HG03025 (cell line): ENCODE results near the gene TRPV4.

Experiments used
- ATAC-seq: cut with Tn5 transposase; IDR thresholded peaks from one replicate; pipeline ENCODE4 v1.9.1; 2021; ENCODE audit warnings: mild to moderate bottlenecking, moderate library complexity; ENCODE audit not compliant: unreplicated experiment, low FRiP score

The TRPV4 gene

DNA sequence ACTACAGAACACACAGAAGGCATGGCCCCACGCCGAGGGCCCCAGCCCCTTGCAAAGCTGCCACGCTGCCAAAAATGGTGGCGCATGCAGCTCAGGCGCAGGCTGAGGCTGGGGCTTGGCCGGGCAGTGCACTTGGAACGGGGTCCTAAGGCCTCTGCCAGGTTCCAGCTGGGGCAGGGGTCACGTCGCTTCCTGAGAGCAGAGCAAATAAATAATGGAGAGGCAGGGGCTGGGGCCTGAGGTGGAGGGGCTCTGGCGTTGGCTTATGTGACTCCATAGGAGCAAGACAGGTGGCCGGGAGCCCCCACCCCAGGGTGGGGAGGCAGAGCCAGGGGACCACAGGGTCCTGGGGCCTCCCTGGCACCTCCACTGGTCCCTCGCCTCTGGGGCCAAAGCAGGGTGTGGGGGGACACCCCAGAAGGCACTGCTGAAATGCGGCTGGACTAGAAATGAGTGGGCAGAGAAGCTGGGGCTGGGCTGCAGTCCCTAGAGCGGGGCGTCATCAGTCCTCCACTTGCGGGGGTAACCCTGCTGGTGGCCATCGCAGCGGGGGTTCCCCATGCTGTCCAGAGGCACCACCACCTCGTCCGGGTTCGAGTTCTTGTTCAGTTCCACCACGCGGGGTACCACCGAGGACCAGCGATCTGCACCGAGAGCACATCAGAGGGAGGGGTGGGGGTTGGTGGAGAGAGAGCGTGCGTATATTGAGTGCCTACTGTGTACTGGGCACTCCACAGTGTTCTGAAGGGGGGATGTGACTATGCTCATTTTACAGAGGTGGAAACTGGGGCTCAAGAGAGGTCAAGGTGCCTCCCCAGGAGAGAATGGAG, 49.8 kb downstream of the TRPV4 start:
- ATAC-seq, result no peak

DNA sequence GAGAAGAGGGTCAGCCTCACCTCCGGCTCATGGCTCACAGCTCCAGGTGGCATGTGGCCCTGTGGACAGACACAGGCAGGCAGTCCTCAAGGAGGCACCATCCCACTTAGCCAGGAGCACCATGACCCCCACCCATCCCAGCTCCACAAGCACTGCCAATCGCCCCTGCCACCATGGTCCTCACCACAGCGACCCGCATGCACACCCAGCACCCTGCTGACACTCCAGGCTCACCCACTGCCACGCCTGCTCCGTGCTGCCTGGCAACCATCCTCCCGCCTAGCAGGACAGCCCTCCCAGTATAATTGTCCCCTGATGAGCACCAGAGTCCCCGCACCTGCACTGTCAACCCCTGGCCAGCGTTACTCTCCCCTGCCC, 50.9 kb downstream of the TRPV4 start:
- no peak for ATAC-seq

DNA sequence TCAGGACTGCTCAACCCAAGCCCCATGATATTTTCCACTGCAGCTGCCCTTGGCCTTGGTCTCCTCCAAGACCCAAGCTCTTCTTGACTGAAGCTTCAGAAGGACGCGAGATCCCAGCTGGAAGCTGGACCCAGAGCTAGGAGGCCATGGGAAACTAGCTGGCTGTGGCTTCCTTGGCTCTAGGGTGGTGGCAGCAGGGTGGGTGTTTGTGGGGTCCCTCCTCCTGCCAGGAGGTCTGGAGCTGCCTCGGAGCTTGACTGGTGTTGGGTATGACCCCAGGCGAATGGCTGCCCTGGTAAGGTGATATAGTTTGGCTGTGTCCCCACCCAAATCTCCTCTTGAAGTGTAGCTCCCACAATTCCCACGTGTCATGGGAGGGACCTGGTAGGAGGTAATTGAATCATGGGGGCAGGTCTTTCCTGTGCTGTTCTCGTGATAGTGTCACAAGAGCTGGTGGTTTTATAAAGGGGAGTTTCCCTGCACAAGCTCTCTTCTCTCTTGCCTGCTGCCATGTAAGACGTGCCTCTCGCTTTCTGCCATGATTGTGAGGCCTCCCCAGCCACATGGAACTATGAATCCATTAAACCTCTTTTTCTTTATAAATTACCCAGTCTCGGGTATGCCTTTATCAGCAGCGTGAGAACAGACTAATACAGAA, 51.4 kb downstream of the TRPV4 start:
- ATAC-seq, result no peak

DNA sequence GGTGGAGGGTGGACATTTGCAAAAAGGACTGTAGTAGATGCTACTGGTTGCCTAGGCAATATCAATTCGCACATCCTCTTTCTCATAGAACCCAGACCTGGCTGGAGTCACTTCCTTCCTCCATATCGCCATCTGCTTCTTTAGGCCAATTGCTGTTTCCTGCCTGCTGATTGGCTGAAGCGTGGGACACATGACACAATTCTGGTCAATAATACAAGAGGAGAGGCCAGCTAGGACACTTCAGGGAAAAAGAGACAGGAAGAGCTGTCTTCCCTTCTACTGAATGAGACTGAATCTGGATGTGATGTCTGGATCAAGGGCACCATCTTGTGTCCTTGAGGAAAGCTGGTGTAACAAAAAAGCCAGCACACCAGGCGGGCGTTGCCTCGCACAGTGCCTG, 53.8 kb downstream of the TRPV4 start:
- no peak for ATAC-seq

DNA sequence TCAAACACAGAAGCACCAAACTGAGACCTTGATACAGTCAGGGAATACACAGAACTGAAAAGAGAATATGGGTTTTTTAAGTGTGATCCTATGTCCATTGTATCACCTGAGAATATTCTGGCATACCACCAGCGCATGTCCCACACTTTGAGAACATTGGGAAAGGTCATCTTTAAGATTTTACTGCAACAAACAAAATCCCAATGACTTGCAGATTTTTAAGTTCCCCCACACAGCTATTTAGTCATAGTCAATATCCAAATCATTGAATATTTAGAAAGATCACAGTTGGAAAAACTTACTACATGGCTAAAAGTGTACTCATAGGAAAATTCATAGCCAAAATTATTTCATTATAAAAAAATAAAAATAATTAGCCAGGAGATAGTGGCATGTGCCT, 54.5 kb downstream of the TRPV4 start:
- no peak for ATAC-seq

DNA sequence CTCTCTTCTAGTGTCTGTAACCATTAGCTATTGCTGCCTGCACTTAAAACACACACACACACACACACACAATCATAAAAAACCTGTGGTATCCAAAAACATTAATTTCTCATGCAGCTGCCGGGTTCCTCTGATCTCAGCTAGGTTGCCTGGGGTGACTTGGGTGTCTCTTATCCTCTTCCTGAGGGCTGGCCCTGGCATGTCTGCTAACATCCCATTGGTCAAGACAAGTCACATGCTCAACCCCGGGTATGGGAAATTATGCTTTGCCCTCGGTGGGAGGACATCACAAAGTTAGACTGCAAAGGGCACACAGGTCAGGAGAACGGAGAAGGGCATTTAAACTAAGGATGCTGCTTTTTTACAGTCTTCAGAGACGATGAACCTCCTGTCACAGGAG, 55.7 kb downstream of the TRPV4 start:
- no peak for ATAC-seq

DNA sequence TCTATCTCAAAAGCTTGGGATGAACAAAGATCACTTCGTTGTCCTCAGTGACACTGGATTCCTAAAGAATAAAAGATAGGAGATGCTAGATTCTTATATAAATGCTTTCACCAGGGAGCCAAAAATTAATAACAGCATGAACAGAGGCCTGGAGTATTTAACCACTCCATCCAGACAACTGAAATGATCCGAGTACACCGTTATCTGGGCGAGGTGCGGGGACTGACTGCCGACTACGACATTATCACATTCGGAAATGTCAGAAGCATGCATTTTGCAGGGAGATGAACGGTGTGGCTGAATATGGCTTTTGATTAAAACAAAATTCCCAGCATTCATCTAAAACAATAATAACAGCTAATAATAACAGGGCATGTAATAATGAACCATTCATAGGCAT, 56.6 kb downstream of the TRPV4 start:
- no peak for ATAC-seq

DNA sequence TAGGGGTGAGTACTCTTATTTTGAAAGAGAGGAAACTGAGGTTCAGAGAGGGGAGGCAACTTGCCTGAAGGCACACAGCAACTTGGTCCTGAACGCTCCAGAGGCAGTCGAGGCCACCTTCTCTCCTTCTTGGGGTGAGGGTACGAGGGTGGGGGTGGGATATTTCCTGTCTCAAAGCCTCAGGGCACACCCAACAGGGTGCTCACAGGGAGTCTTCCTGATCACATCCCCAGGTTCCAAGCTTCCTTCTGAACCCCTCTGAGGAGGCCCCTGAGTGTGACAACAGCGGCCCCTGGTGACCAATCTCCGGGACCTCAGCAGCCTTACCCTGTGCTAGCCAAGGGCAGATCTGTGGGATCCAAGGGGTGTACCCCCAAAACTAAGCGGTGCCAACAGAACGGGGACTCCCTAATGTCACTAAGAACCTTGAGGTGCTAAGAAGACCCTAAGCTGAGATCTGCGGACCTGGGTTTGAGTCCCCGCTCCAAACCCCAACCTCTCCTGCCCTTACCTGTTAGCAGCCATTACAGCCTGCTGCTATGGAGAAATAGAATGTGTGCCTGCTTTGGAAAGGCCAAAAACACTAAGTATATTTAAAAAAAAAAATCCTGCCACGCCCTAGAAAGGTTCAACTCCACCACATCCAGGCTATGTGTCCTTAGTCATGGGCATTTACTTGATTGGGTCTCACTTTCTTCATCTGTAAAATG, 57.9 kb downstream of the TRPV4 start:
- no peak for ATAC-seq

DNA sequence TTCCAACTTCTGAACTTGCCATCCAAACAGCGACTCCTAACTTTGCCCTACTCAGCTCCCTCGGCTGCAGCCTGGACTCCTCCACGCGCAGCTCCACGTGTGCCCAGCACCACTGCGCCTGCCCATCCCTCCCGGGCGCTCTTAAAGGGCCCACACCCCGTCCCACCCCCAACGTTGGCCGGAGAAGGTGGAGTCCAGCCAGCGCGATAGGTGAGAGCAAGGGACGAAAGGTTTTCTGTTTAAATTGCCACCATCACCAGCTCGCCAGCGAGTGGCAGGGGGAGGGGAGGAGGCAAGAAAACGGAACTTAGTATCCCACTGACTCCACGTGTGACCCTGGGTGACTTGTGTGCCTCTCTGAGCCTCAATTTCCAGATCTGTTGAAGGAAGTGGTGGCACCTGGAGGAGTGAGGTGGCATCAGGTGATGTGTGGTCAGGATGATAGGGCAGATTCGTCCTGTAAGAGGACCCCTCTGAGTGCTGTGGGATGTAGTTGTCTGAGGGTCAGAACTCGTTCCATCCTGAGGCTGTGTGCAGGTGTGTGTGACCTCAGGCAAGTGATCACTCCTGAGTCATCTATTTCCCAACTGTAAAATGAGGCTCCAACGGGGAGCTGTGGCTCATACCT, 59.7 kb downstream of the TRPV4 start:
- no peak for ATAC-seq

DNA sequence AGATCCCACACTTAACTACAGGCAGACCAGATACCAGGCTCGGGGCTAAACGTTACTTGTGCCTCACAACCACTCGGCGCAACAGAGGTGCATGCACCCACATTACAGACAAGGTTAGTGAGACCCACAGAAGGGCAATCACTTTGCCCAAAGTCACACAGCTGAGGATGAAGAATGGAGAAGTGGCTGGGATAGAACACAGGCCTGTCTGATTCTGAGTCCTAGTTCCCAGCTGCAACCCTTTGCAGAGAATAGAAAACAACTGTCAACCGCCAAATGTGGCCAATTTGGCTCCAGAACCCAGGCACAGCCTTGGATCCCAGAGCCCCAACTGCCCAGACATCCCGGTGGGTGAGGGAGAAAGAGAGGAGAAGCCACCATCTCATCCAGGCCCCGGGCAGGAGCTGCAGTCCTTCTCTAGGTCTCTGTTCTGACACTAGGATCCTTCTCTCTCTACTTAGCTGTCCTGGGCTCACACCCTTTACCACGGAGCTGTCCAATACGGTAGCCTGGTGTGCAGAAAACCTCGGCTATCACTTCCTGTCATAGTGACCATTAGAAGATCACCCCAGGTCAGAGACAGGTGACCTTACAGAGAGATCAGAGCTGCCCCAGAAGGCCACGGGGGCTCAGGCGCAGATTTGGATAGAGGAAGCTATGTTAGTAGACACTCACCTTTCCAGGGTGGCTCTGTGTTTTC, 60.4 kb downstream of the TRPV4 start:
- ATAC-seq, result no peak

DNA sequence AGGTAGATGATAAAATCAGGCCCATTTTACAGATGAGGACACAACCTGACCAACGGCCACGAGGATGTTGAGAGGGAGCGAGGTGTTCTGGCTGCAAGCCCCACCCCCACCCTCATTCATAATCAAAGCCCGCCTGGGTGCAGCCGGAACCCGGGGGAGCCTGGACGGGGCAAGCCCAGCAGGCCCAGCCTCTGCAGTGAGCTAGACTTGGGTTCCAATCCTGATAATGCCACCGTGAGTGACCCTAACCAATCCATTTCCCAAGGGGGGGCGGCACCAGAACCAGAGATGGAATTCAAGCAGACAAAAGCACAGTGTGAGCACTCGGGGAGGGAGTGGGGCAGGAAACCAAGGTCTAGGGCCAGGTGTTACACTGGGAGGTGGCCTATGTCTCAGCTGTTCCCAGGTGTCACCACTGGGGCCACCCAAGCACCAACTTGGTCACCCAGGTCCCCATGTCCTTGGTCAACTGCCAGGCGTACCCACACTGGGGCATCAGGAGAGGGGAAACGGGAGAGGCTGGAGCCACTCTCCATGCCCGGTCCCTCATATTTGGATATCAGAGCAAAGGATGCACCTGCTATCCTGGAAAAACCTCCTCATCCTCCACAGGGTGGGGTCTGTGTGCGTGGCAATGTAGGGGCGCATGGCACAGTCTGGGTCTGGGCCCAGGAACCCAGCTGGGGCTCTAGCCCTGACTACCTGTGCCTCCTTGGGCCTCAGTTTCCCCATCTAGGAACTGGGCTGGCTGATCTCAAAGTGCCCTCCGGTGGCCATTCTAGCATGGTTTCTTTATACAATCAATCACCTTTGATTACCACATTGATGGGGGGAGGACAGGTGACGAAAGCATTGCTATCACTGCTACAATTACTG, 61.2 kb downstream of the TRPV4 start:
- ATAC-seq, result no peak

DNA sequence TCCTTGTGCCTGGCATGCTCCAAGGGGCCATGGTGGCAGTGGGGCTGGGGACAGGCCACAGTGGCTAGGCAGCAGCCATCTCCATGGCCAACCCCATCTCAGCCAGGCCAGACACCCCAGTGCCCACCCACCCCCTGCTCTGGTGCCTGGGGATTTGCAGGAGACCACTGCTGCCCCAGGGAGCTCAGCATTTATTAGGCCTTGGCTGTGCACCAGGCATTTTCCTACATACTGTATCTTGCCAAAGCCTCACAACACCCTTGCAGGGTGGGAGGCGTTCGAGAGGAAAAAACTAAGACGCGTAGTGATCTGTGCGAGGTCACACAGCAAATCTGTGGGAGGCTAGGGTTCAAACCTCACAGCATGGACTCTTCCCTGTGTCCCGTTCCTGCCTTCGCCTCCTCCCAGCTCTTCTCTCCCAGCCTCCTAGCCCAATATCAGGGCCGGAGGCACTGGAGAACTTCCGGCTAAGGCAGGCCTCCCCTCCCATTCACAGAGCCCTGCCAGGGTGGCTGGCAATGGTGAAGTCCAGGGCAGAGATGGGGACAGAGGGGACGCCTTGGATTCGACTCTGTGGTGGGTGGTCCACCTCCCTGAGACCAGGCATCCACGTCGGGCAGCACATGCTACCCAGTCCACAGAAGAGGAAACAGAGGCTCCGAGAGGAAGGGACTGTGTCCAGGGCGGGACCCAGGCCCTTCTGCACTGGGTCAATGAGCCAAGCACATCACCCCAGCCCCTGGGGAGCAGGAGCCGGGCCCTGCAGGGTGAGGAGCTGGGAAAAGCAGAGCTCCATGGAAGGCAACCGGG, 62.1 kb downstream of the TRPV4 start:
- ATAC-seq, result no peak

DNA sequence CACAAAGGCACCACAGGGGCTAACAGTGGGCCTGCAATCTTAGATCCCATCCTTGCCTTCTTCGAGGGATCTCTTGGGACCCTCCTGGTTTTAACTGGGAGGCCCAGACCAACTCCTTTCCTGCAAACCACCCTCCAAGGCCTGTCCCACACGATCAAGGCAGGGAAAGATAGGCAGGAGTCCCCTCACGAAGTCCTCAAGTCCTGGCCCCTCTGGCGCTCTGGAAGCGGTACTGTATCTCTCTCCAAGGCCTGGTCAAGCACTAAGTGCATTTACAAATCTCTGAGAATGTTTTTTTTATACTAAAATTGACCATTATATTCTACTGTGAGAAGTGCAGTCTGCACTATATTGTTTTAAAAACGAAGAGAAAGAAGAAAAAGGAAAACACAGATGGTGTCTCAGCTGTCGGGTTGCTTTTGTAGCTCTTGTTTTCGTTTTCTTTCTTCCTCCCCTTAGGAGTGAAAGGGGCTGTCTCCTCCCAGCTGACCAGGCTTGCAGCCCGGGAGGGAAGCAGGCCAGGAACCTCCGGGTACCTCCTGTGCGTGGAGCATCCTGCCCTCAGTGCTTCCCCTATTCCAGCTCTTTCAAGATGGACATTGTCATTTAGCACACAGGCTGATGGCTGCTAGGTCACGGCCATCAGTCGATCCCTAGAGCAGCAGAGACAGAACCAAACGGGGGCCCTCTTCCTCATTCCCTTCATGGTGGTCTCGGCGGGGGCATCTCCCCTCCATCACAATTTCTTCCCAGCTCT, 62.9 kb downstream of the TRPV4 start:
- ATAC-seq, result no peak

DNA sequence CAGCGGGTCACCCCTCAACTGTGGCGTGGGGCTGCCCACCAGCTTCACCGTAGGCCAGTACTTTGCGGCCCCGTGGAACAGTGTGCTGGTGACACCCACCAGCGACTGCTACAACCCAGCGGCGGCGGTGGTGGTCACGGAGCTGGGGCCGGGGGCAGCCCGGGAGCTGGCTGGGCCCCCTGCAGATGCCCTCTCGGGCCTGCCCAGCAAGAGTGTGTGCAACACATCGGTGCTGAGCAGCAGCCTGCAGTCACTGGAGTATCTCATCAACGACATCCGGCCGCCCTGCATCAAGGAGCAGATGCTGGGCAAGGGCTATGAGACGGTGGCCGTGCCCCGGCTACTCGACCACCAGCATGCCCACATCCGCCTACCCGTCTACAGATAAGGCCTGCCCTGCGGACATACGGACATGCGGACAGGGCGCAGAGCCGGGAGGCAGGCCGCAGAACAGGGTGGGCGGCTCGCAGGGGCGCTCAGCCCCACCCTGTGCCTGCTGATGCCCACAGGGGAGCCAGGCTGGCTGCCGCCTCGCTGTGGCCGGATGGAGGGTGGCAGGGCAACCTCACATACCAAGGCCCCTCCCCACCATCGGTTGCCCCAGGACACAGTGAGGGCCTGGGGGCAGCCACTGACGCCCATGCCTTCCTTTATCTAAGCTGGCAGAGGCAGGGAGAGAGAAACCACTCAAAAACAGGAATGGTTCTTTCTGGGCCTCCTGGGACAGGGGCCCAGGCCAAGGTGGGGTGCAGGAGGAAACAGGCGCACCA, 64.1 kb downstream of the TRPV4 start:
- ATAC-seq, result no peak

DNA sequence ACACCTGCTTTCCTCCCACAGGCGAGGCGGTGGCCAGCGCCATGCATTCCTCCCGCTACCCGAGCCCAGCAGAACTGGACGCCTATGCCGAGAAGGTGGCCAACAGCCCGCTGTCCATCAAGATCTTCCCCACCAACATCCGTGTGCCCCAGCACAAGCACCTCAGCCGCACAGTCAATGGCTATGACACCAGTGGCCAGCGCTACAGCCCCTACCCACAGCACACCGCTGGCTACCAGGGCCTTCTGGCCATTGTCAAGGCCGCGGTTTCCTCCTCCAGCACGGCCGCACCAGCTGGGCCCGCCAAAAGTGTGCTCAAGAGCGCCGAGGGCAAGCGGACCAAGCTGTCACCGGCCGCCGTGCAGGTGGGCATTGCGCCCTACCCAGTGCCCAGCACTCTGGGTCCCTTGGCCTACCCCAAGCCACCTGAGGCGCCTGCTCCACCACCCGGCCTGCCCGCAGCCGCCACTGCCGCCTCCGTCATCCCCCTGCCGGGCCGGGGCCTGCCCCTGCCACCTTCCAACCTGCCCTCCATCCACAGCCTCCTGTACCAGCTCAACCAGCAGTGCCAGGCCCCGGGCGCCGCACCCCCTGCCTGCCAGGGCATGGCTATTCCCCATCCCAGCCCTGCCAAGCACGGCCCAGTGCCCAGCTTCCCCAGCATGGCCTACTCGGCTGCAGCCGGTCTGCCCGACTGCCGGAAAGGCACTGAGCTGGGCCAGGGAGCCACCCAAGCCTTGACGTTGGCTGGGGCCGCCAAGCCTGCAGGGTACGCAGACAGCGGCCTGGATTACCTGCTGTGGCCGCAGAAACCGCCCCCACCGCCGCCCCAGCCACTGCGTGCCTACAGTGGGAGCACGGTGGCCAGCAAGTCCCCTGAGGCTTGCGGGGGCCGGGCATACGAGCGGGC, 65.0 kb downstream of the TRPV4 start:
- no peak for ATAC-seq

DNA sequence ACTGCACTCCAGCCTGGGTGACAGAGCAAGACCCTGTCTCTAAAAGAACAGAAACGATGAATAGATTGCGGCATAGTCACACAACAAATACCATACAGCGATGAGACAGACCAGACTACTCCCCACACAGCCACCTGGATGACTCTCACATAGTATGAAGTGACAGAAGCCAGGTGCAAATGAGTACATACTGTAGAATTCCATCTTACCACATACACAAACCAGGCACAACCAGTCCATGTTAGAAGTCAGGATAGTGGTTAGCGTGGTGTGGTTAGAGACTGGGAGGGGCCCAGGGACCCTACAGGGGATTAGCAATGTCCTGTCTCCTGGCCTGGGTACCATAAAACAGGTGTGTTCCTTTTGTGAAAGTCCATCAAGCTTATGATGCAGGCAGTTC, 65.7 kb downstream of the TRPV4 start:
- no peak for ATAC-seq
